ENCODE measurements around the gene CES2. TPM values are rescaled to one million over a fixed set of nuclear protein-coding genes. Genes with fewer than 3 reads are reported as not detected.

Gene CES2
- polyA plus RNA-seq, 1 of the 3 experiments (the other 2 are of a cell fraction) = 33.1 TPM

DNA sequence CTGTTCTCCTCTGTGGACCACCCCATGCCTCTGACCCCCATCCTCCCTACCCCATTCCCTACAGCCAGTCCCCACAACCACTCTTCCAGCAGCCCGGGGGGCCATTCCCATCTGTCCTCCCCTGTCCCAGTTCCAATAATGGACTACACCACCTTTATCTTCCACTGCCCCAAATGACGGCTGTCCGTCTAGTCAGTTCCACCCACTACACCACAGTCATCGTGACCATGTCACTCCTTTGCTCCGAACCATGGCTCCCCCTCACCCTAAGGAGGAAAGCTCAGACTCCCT is 39.7 kb upstream of the CES2 start:
- Histone ChIP-seq H3K9ac (no peak overlapping the region), H3K36me3 (replicated peaks in 1 of 2; ENCODE audit: control insufficient read depth in 1 of 2, insufficient read depth in 2 of 2, low read length in 1 of 2) (no peaks in the 10 kb centered on the region), H3F3A (replicated peaks; ENCODE audit: insufficient read depth) (peaks cover 3% of the 10 kb centered on the region), H3K27ac (ENCODE audit: low read depth in 2 of 2, low read length in 1 of 2) (no peak overlapping the region), H2AFZ (ENCODE audit: low read depth) (no peak overlapping the region), H4K20me1 (ENCODE audit: insufficient read depth) (no peaks in the 10 kb centered on the region), H3K79me2 (ENCODE audit: insufficient read depth) (no peaks in the 10 kb centered on the region), H3K27me3 (ENCODE audit: insufficient read depth) (no peaks in the 10 kb centered on the region), H3K9me3 (no peaks in the 10 kb centered on the region), H3K4me2 (no peak overlapping the region), H3K4me3 (ENCODE audit: low read depth in 2 of 2, low read length in 1 of 2) (no peak overlapping the region), H3K4me1 (ENCODE audit: control insufficient read depth in 1 of 2, insufficient read depth in 2 of 2, low read depth in 1 of 2, low read length in 1 of 2) (peaks cover 14 to 16% of the 10 kb centered on the region in 2 experiments), H3K9me2 (no peaks in the 10 kb centered on the region)
- ChIA-PET POLR2A (interaction anchor here (1.0 to 1.2 kb wide), 2 partner anchors 15 to 33 kb away, joined by 4 to 6 read pairs; partner anchors contain the start of gene PDP2), CTCF (interaction anchor here (0.6 to 8.5 kb wide), 47 partner anchors 10 to 304 kb away, joined by 3 to 174 read pairs (median 6); partner anchors contain the start of genes CDH16, CES3, CIAO2B and FBXL8)
- no peak for DNase-seq
- WGBS (ENCODE audit: low lambda C conversion rate) = 87% methylated on average over 5 of the region's 5 CpGs
- TF ChIP-seq TAF1 (IDR thresholded peaks at IDR 0.05; ENCODE audit: borderline replicate concordance, low read depth, low read length) (no peak), FOXJ3 (CRISPR knock-in tag; IDR thresholded peaks at IDR 0.05) (no peak), NRF1 (IDR thresholded peaks at IDR 0.05; ENCODE audit: low read depth, low read length) (no peak), REST (IDR thresholded peaks at IDR 0.05; ENCODE audit: low read depth, low read length) (no peak), GATA2 (CRISPR knock-in tag; IDR thresholded peaks at IDR 0.05) (no peak), NFIC (IDR thresholded peaks at IDR 0.05; ENCODE audit: borderline replicate concordance) (no peak), MXI1 (IDR thresholded peaks at IDR 0.05; ENCODE audit: low read depth, low read length) (no peak), RCOR1 (IDR thresholded peaks at IDR 0.05; ENCODE audit: low read length) (no peak), EZH2phosphoT487 (IDR thresholded peaks at IDR 0.05; ENCODE audit: borderline replicate concordance, low read depth) (no peak)
- TF ChIP-seq, protein P1, sequence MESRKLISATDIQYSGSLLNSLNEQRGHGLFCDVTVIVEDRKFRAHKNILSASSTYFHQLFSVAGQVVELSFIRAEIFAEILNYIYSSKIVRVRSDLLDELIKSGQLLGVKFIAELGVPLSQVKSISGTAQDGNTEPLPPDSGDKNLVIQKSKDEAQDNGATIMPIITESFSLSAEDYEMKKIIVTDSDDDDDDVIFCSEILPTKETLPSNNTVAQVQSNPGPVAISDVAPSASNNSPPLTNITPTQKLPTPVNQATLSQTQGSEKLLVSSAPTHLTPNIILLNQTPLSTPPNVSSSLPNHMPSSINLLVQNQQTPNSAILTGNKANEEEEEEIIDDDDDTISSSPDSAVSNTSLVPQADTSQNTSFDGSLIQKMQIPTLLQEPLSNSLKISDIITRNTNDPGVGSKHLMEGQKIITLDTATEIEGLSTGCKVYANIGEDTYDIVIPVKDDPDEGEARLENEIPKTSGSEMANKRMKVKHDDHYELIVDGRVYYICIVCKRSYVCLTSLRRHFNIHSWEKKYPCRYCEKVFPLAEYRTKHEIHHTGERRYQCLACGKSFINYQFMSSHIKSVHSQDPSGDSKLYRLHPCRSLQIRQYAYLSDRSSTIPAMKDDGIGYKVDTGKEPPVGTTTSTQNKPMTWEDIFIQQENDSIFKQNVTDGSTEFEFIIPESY (IDR thresholded peaks at IDR 0.05; ENCODE audit: borderline replicate concordance, low read depth) = no peak
- TF ChIP-seq, protein P2, sequence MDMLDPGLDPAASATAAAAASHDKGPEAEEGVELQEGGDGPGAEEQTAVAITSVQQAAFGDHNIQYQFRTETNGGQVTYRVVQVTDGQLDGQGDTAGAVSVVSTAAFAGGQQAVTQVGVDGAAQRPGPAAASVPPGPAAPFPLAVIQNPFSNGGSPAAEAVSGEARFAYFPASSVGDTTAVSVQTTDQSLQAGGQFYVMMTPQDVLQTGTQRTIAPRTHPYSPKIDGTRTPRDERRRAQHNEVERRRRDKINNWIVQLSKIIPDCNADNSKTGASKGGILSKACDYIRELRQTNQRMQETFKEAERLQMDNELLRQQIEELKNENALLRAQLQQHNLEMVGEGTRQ (IDR thresholded peaks at IDR 0.05; ENCODE audit: borderline replicate concordance, low read depth, low read length) = no peak
- TF ChIP-seq, protein P3, sequence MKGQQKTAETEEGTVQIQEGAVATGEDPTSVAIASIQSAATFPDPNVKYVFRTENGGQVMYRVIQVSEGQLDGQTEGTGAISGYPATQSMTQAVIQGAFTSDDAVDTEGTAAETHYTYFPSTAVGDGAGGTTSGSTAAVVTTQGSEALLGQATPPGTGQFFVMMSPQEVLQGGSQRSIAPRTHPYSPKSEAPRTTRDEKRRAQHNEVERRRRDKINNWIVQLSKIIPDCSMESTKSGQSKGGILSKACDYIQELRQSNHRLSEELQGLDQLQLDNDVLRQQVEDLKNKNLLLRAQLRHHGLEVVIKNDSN (IDR thresholded peaks at IDR 0.05; ENCODE audit: borderline replicate concordance, low read depth) = no peak

Data from SK-N-SH (cell line).